Measurements from ENCODE around the gene ST14.
"Not testable (repeated sequence)": the region's sequence is repeated elsewhere in the genome, so short reads cannot be mapped to it uniquely, and the experiment has no call there.

Gene ST14

GRCh38 chr11:130160498-130161155 is 1.0 kb downstream of the ST14 start:
- FAIRE-seq, result no peak
- no peak for DNase-seq (ENCODE audit: extremely low spot score, insufficient read length, low read depth)

- FAIRE-seq (no peak), DNase-seq (ENCODE audit: extremely low spot score, insufficient read length, low read depth) (no peak)
Observed at GRCh38 chr11:130161441-130162145, 2.0 kb downstream of the ST14 start.

- FAIRE-seq, result no peak
- no peak for DNase-seq (ENCODE audit: extremely low spot score, insufficient read length, low read depth)
Observed at GRCh38 chr11:130162733-130163132, 3.2 kb downstream of the ST14 start.

DNA sequence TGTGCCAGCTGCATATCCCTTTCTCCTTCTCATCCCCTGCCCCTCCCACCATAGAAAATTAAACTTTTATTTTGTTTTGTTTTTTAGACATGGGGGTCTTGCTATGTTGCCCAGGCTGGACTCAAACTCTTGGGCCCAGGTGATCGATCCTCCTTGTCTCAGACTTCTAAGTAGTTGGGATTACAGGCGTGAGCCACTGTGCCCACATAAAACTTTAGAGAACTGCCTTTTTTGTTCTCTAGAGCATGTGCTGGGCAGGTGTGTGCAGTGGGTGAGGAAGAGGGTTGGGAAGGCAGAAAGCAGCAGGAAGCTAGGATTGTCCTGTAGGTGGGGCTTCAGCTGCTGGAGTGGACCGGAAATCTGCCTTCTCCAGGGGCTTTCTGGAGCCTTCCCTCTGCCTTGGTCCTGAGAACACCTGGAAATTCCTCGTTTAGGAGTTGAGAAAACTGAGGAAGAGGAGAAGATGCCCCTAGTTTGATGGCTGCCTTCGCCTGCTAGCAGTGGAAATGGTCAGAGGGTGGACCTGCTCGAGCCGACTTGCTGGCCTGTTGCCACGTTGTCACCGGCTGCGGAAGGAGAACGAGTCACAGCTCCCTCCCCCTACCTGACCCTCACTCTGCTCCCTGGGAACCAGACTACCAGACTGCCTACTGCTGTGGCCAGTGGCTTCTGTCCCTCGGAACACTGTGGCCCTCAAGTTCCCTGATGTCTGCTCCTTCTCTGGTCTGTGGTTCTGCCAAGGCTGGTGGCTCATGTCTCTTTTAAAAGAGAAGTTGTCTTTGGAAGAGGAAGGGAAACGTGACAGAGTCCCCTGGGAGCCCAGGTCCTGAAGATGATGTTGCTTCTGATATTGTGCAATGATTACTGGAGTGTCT is 4.0 kb downstream of the ST14 start:
- FAIRE-seq, result no peak
- DNase-seq (ENCODE audit: extremely low spot score, insufficient read length, low read depth), result no peak

DNA sequence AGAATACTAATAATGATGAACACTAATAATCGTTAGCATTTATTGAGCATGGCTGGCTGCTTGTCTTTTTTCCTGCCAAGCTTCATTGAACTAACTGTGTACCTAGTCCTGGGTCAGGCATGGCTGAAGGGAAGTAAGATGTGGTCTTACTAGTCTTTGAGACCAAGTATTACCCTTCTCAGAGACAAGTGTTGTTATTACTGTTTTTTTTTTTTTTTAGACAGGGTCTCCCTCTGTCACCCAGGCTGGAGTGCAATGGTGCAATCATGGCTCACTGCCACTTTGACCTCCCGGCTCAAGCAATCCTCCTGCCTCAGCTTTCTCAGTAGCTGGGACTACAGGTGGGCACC is 4.6 kb downstream of the ST14 start:
- FAIRE-seq, result no peak
- no peak for DNase-seq (ENCODE audit: extremely low spot score, insufficient read length, low read depth)

DNA sequence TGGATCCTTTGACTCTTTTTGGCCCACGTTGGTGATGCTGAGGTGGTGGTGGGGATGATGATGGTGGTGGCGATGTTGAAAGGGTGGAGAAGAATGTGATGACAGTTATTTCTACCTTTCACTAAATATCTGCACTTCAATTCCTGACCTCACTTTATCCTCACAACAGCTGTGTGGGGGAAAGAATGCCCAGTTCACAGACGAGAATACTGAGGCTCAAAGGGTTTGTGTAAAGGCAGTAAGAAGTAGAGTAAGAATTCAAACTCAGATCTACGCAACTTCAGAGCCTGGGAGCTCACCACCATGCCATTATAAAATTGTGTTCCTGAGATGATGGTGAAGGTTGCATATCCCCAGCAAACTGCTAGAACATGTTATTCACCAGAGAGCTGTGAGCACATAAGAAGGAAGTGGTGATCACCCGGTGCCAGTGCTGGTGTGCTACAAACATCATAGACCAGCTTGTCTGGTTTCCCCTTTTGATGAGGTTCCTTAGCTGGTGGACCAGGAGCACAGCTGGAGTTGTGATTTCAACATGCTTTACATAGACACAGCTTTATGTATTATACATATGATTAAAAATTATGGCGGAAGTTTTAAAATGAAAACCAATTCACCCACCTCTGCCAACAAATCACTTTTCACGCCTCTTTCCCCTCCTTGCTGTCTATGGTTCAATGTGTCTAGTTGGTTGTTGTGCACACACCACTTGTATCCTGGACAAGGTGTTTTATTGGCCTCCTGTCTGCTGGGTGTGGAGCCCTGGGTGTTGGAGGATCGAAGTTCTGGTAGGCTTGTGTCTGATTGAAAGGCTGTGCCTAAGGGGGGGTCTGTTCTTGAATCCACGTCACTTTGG is 6.2 kb downstream of the ST14 start:
- no peak for DNase-seq (ENCODE audit: extremely low spot score, insufficient read length, low read depth)
- FAIRE-seq, result no peak

GRCh38 chr11:130166457-130166784 is 6.8 kb downstream of the ST14 start:
- DNase-seq (ENCODE audit: extremely low spot score, insufficient read length, low read depth) (no peak), FAIRE-seq (no peak)

- no peak for DNase-seq (ENCODE audit: extremely low spot score, insufficient read length, low read depth)
- no peak for FAIRE-seq
Observed at GRCh38 chr11:130167146-130167545, 7.6 kb downstream of the ST14 start.

- DNase-seq (ENCODE audit: extremely low spot score, insufficient read length, low read depth) (no peak), FAIRE-seq (no peak)
Observed at GRCh38 chr11:130168105-130168504, 8.5 kb downstream of the ST14 start.

DNA sequence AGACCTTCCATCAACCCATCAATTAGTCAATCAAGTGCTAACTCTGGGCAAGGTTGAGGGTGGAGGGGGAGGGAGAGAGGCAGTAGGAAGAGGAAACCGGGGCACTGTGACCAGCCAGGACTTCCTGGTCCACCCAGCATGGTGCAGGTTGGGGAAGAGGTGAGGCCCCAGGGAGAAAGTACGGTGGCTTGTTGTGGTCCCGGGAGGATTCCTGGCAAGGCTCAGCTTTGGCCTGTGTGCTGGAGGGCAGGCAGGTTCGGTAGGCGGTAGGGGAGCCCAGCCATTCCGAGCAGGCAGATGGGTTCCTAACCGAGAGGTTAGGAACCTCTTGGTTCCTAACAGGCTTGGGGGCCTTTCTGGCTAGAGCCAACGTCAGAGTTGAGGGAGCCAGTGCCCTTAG is 10.8 kb downstream of the ST14 start:
- no peak for DNase-seq (ENCODE audit: extremely low spot score, insufficient read length, low read depth)
- FAIRE-seq, result no peak

DNA sequence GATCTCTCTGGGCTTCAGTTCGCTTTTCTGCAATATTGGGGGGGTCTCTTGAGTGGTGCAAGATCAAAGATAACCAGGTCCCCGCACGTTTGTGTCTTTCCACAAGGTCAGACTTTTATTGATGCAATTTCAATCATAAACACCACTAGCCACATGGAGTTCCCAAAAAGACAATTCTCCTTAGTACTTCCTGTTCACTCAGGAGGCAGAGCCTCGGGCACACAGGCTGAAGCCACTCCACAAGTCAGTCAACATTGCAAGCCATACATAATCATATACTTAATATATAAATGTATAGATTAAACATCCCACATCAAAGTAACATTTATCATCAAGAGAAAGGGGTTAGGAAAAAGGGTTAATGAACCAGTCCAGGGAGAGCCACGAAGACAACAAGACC is 12.0 kb downstream of the ST14 start:
- no peak for FAIRE-seq
- DNase-seq (ENCODE audit: extremely low spot score, insufficient read length, low read depth), result no peak

DNA sequence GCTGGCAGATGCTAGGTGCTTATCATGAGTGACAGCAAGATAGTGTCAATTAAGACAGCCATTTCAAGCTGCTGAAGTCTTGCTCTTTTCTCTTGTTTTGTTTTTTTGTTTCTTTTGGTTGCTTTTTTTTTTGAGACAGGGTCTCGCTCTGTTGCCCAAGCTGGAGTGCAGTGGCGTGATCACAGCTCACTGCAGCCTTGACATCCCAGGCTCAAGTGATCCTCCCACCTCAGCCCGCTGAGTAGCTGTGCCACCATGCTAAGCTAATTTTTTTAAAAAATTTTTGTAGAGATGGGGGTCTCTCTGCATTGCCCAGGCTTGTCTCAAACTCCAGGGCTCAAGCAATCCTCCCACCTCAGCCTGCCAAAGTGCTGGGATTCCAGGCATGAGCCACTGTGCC is 12.4 kb downstream of the ST14 start:
- DNase-seq (ENCODE audit: extremely low spot score, insufficient read length, low read depth); FAIRE-seq: not testable (repeated sequence)

DNA sequence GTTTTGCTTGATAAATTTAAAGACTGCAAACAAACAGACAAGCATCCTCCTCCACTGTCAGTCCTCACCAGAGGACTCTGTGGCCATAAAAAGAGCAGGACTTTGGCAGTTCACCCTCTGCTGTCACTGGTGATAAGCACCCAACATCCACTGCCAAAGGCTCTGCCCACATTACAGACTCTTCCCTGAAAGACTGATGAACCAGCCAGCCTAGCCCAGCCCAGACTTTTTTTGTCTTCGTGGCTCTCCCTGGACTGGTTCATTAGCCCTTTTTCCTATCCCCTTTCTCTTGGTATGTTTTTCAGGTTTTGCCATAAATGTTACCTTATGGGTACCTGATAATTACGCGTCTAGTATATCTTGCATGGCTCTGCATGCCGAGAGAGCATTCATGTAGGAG is 15.1 kb downstream of the ST14 start:
- no peak for DNase-seq (ENCODE audit: extremely low spot score, insufficient read length, low read depth)
- FAIRE-seq, result no peak

DNA sequence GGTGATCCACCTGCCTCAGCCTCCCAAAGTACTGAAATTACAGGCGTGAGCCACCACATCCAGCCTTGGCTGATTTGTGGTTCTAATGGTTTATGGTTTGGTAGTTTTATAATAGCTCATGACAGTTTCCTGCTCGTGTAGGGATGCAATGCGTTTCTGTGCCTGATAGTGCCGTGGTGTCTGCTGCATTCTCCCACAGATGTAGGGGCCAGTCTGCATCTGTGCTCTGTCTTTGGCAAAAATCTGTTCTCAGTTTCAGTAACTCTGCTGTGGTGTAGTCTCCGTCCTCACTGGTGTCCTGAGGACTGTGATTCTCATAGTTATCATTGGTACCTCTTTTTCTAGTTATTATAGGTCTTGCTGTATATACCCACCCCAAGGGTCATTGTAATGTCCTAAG is 16.3 kb downstream of the ST14 start:
- DNase-seq (ENCODE audit: extremely low spot score, insufficient read length, low read depth), result no peak
- FAIRE-seq, result no peak

DNA sequence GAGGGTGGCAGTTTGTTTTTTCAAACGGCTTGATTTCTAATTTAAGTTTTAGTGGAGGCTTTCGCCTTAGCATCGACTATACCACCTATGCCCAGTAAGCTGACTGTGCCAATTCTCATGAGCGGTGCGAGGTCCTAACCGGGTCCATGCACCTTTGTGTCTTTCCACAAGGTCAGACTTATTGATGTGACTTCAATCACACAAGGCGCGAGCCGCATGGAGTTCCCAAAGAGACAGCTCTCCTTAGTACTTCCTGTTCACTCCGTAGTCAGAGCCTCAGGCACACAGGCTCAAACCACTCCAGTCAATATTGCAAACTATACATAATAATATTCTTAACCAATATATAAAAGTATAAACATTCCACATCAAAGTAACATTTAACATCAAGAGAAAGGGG is 18.2 kb downstream of the ST14 start:
- DNase-seq (ENCODE audit: extremely low spot score, insufficient read length, low read depth), result no peak
- no peak for FAIRE-seq

- DNase-seq (ENCODE audit: extremely low spot score, insufficient read length, low read depth) (no peak), FAIRE-seq (no peak)
Observed at GRCh38 chr11:130178441-130179339, 19.1 kb downstream of the ST14 start.

GRCh38 chr11:130179396-130180306 is 20.1 kb downstream of the ST14 start:
- DNase-seq (ENCODE audit: extremely low spot score, insufficient read length, low read depth), result no peak
- no peak for FAIRE-seq

- no peak for DNase-seq (ENCODE audit: extremely low spot score, insufficient read length, low read depth)
- FAIRE-seq, result no peak
Observed at GRCh38 chr11:130180491-130180890, 20.9 kb downstream of the ST14 start.
